A549 (cell line): ENCODE results near the gene CD48. TPM values are rescaled to one million over a fixed set of nuclear protein-coding genes. Genes with fewer than 3 reads are reported as not detected.
"Not testable (repeated sequence)": the region's sequence is repeated elsewhere in the genome, so short reads cannot be mapped to it uniquely, and the experiment has no call there.

Source experiments
- ATAC-seq, 2 experiments: fragments of 200-7000 bp in 1 of 2; fragments of >200 bp in 1 of 2; cut with Nextera tagmentation in 1 of 2; cut with Tn5 transposase in 1 of 2; 3 replicates each; pipeline versions ENCODE4 v1.8.0 to v1.9.1; 2018 to 2020; ENCODE audit warnings: mild to moderate bottlenecking in 1 of 2, moderate library complexity in 1 of 2
- CTCF ChIA-PET: fragments of 300-600 bp; sonication (Branson Sonifier 250); formaldehyde crosslinking; extraction: SDS; loops from one replicate; lab custom pipeline; 2021; ENCODE audit warnings: antibody characterized with exemption, inconsistent platforms; lab: Yijun Ruan, JAX
- POLR2A ChIA-PET: fragments of 350-600 bp; formaldehyde crosslinking; extraction: SDS; loops from one replicate; lab custom pipeline; 2021; ENCODE audit warnings: antibody characterized with exemption, inconsistent platforms; lab: Yijun Ruan, JAX
- DNase-seq, 2 experiments: peaks; one replicate each; pipeline versions ENCODE4 v3.0.0 to v3.0.0-alpha.2; 2011 to 2016; ENCODE audit warnings: low read depth in 1 of 2, low spot score in 1 of 2
- FAIRE-seq: peaks from 2 replicates; lab custom pipeline; 2011; peaks lifted over from hg19 to GRCh38; lab: Jason Lieb, UNC
- H3K27ac ChIP-seq, 2 experiments: fragments of >200 bp; sonication (Bioruptor Twin); formaldehyde crosslinking; 3 replicates each; pipeline ENCODE4 v1.5.1; 2016 to 2017
- H3K4me1 ChIP-seq: fragments of >200 bp; sonication (Bioruptor Twin); formaldehyde crosslinking; 3 replicates; pipeline ENCODE4 v1.6.1; 2016
- H3K4me2 ChIP-seq: fragments of >200 bp; sonication (Bioruptor Twin); formaldehyde crosslinking; 3 replicates; pipeline ENCODE4 v1.6.1; 2016
- H3K4me3 ChIP-seq: fragments of >200 bp; sonication (Bioruptor Twin); formaldehyde crosslinking; 3 replicates; pipeline ENCODE4 v1.5.1; 2016
- H3K9me3 ChIP-seq: fragments of >200 bp; sonication (Bioruptor Twin); formaldehyde crosslinking; 3 replicates; pipeline ENCODE4 v1.6.1; 2016
- ATOH8 ChIP-seq: fragments of 250-450 bp; sonication (Bioruptor Pico); IDR thresholded peaks from 2 replicates; pipeline ENCODE4 v1.5.0; 2020; ENCODE audit warnings: low read depth, mild to moderate bottlenecking, moderate library complexity
- CBX2 ChIP-seq: fragments of 200-600 bp; sonication (generic); IDR thresholded peaks from 2 replicates; pipeline ENCODE4 v1.6.1; 2016; ENCODE audit warnings: low read depth, mild to moderate bottlenecking, borderline replicate concordance
- EP300 ChIP-seq, 2 experiments: fragments of >200 bp; sonication (Bioruptor Twin); formaldehyde crosslinking; IDR thresholded peaks; 2 replicates in 1 of 2; 3 replicates in 1 of 2; pipeline ENCODE4 v1.6.1; 2016 to 2017
- ESRRA ChIP-seq: fragments of 150-350 bp; IDR thresholded peaks from 2 replicates; pipeline ENCODE4 v1.6.1; 2014; ENCODE audit warnings: mild to moderate bottlenecking, low read length, borderline replicate concordance
- FOSB ChIP-seq: fragments of 250-450 bp; sonication (Bioruptor Pico); IDR thresholded peaks from 2 replicates; pipeline ENCODE4 v1.5.0; 2020; ENCODE audit warnings: mild to moderate bottlenecking, moderate library complexity
- GATA3 ChIP-seq: IDR thresholded peaks from 2 replicates; pipeline ENCODE4 v1.6.1; 2012; ENCODE audit warnings: borderline replicate concordance
- HDAC2 ChIP-seq: fragments of 200-600 bp; sonication (generic); IDR thresholded peaks from 2 replicates; pipeline ENCODE4 v1.6.1; 2016
- HEYL ChIP-seq: fragments of 250-450 bp; sonication (Bioruptor Pico); IDR thresholded peaks from 2 replicates; pipeline ENCODE4 v1.8.0; 2021; ENCODE audit warnings: mild to moderate bottlenecking, moderate library complexity
- HOXA7 ChIP-seq: fragments of 250-450 bp; sonication (Bioruptor Pico); IDR thresholded peaks from 2 replicates; pipeline ENCODE4 v1.5.0; 2020; ENCODE audit warnings: mild to moderate bottlenecking, moderate library complexity
- HOXB5 ChIP-seq: fragments of 250-450 bp; sonication (Bioruptor Pico); IDR thresholded peaks from 2 replicates; pipeline ENCODE4 v1.5.0; 2020; ENCODE audit warnings: mild to moderate bottlenecking, moderate library complexity
- JUN ChIP-seq, 2 experiments: fragments of >200 bp; sonication (Bioruptor Twin); formaldehyde crosslinking; IDR thresholded peaks; 2 replicates in 1 of 2; 3 replicates in 1 of 2; pipeline ENCODE4 v1.6.1; 2016 to 2017
- KDM1A ChIP-seq: fragments of 200-600 bp; sonication (generic); IDR thresholded peaks from 2 replicates; pipeline ENCODE4 v1.6.1; 2016; ENCODE audit warnings: low read depth, mild to moderate bottlenecking
- MAX ChIP-seq: IDR thresholded peaks from 2 replicates; pipeline ENCODE4 v1.6.1; 2012
- MAZ ChIP-seq: fragments of 150-350 bp; IDR thresholded peaks from 2 replicates; pipeline ENCODE4 v1.6.1; 2014; ENCODE audit warnings: antibody characterized with exemption, low read depth, low read length, borderline replicate concordance
- MYC ChIP-seq: IDR thresholded peaks from 2 replicates; pipeline ENCODE4 v1.6.1; 2012; ENCODE audit warnings: mild to moderate bottlenecking, inconsistent platforms, low read length, improper control_type of control experiment, borderline replicate concordance
- NR3C1 ChIP-seq: fragments of >200 bp; sonication (Bioruptor Twin); formaldehyde crosslinking; IDR thresholded peaks from 3 replicates; pipeline ENCODE4 v1.6.1; 2017
- RAD21 ChIP-seq, 2 experiments: fragments of >200 bp in 1 of 2; sonication (Bioruptor Twin) in 1 of 2; formaldehyde crosslinking in 1 of 2; IDR thresholded peaks in 1 of 2; conservative IDR thresholded peaks in 1 of 2; 2 replicates in 1 of 2; 3 replicates in 1 of 2; pipeline ENCODE4 v1.6.1; 2012 to 2018; ENCODE audit warnings: inconsistent platforms in 1 of 2
- RCOR1 ChIP-seq: fragments of 150-350 bp; IDR thresholded peaks from 2 replicates; pipeline ENCODE4 v1.6.1; 2014; ENCODE audit warnings: antibody characterized with exemption, low read length, low read depth
- RNF2 ChIP-seq: fragments of 200-600 bp; sonication (generic); IDR thresholded peaks from 2 replicates; pipeline ENCODE4 v1.6.1; 2016; ENCODE audit warnings: low read depth, mild to moderate bottlenecking, antibody characterized with exemption, moderate library complexity, borderline replicate concordance
- SREBF2 ChIP-seq: fragments of 450-650 bp; IDR thresholded peaks from 2 replicates; pipeline ENCODE4 v1.6.1; 2014; ENCODE audit warnings: mild to moderate bottlenecking, moderate library complexity
- TFCP2L1 ChIP-seq: fragments of 250-450 bp; sonication (Bioruptor Pico); IDR thresholded peaks from 2 replicates; pipeline ENCODE4 v1.5.0; 2021; ENCODE audit warnings: mild to moderate bottlenecking
- TP53 ChIP-seq: fragments of 250-450 bp; sonication (Bioruptor Pico); IDR thresholded peaks from 2 replicates; pipeline ENCODE4 v1.5.0; 2021; ENCODE audit warnings: mild to moderate bottlenecking, moderate library complexity
- ZC3H11A ChIP-seq: fragments of 450-650 bp; IDR thresholded peaks from 2 replicates; pipeline ENCODE4 v1.6.1; 2014; ENCODE audit warnings: antibody characterized with exemption, mild to moderate bottlenecking
- ZFP36 ChIP-seq: fragments of 450-650 bp; IDR thresholded peaks from 2 replicates; pipeline ENCODE4 v1.6.1; 2014; ENCODE audit warnings: borderline replicate concordance; ENCODE audit not compliant: partially characterized antibody
- ZNF302 ChIP-seq: fragments of 250-450 bp; sonication (Bioruptor Pico); IDR thresholded peaks from 2 replicates; pipeline ENCODE4 v1.9.0; 2021; ENCODE audit warnings: inconsistent platforms, mild to moderate bottlenecking, moderate library complexity
- ZSCAN20 ChIP-seq: fragments of 250-450 bp; sonication (Bioruptor Pico); IDR thresholded peaks from 2 replicates; pipeline ENCODE4 v1.8.0; 2022; ENCODE audit warnings: mild to moderate bottlenecking, moderate library complexity
- WGBS: methylation state at CpG from one replicate; pipeline ENCODE4 v1.1.6; 2017; ENCODE audit errors: missing lambda C conversion rate; 5-methylcytosine and 5-hydroxymethylcytosine counted together
- polyA plus RNA-seq, 4 experiments: library from polyadenylated mRNA; depleted of rRNA in 3 of 4; stranded (reverse); fragments of >200 nt; fragmentation: RNase III in 1 of 4; extraction: RNeasy Plus Mini Kit Qiagen cat#74134 plus additional on column Dnase treatment in 1 of 4; gene quantifications; 2 replicates in 3 of 4; 3 replicates in 1 of 4; pipeline ENCODE4 v1.2.3, GENCODE V29; 2011 to 2017
- TF ChIP-seq, protein P1 (sequence below): fragments of 450-650 bp; IDR thresholded peaks from 2 replicates; pipeline ENCODE4 v1.6.1; 2014; ENCODE audit warnings: antibody characterized with exemption

The CD48 gene
- polyA plus RNA-seq, 2 of the 4 experiments (the other 2 are of a cell fraction) = not detected

DNA sequence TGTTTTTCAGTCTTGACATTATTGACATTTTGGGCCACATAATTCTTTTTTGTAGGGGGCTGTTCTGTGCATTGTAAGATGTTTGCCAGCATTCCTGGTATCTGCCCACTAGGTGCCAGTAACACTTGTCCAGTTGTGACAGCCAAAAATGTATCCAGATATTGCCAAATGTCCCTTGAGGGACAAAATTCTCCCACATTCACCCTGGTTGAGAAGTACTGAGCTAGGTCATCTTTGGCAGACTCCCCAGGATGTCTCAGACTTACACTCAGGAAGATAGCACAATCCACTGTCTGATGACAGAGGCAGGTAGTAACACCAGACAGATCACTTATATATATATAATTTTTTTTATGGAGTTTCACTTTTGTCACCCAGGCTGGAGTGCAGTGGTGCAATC, 5.9 kb downstream of the CD48 start:
- TF ChIP-seq NR3C1 (no peak), HOXA7 (CRISPR knock-in tag) (no peak), ATOH8 (CRISPR knock-in tag) (no peak), ESRRA (no peak), HDAC2 (no peak), RAD21 (conservative IDR thresholded peaks at IDR 0.05 in 1 of 2, IDR thresholded peaks at IDR 0.05 in 1 of 2) (no peak), MAZ (no peak), JUN (IDR thresholded peaks at IDR 0.05) (no peak), TP53 (no peak), SREBF2 (no peak), HOXB5 (CRISPR knock-in tag) (no peak), CBX2 (no peak), MAX (no peak), TFCP2L1 (CRISPR knock-in tag) (no peak)
- TF ChIP-seq, protein P1, sequence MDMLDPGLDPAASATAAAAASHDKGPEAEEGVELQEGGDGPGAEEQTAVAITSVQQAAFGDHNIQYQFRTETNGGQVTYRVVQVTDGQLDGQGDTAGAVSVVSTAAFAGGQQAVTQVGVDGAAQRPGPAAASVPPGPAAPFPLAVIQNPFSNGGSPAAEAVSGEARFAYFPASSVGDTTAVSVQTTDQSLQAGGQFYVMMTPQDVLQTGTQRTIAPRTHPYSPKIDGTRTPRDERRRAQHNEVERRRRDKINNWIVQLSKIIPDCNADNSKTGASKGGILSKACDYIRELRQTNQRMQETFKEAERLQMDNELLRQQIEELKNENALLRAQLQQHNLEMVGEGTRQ = no peak
- ATAC-seq = peak in 1 of 2 experiments; percentile 56; a peak in 1 of 6 replicates
- POLR2A ChIA-PET = no interaction called here
- Histone ChIP-seq H3K4me1 (no peaks in the 10 kb centered on the region), H3K27ac (no peak overlapping the region), H3K4me3 (no peak overlapping the region), H3K4me2 (no peak overlapping the region), H3K9me3 (no peaks in the 10 kb centered on the region)
- CTCF ChIA-PET = interaction anchor here (0.9 to 1.8 kb wide), 2 partner anchors 20 to 22 kb away, joined by 3 to 7 read pairs; no protein-coding TSS in a partner anchor
- DNase-seq = no peak
- FAIRE-seq = no peak

- FAIRE-seq = peak; percentile 72
- CTCF ChIA-PET = interaction anchor here (0.6 to 0.8 kb wide), 2 partner anchors 30 to 674 kb away, joined by 3 read pairs; partner anchors contain the start of gene PIGM
- H3K4me2 ChIP-seq, POLR2A ChIA-PET, ATAC-seq, DNase-seq, H3K4me3 ChIP-seq, H3K4me1 ChIP-seq, H3K27ac ChIP-seq, H3K9me3 ChIP-seq: not testable (repeated sequence)
- 68% methylated on average over 3 of the region's 3 CpGs for WGBS
Measured at GRCh38 chr1:160705212-160705621, 6.4 kb downstream of the CD48 start.

DNA sequence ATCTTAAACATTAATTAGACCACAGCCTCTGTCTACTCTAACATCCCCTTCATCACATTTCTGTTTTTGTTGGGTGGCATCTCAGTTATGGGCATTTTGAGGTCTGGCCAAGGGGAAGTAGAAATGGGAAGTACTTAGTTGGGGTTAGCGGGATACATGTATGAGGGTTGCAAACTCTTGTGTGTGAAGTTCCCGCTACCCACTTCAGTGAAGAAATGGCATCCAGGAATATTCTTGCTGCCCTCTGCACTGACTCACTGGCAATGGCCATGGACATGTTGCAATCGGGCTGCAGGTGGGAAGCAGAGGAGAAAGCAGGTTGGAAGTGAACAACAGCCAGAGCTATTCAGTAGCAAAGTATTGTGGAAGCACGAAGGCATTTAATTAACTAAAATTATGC, 7.4 kb downstream of the CD48 start:
- ChIA-PET POLR2A (no interaction called here), CTCF (interaction anchor here (0.8 kb wide), 1 partner anchor 29 kb away, joined by 3 read pairs; no protein-coding TSS in a partner anchor)
- FAIRE-seq = no peak
- Histone ChIP-seq H3K4me2 (no peak overlapping the region), H3K27ac (no peak overlapping the region), H3K4me1 (no peaks in the 10 kb centered on the region), H3K9me3 (no peaks in the 10 kb centered on the region), H3K4me3 (no peak overlapping the region)
- WGBS = 47% methylated on average over 4 of the region's 4 CpGs
- no peak for DNase-seq
- ATAC-seq = no peak
- TF ChIP-seq CBX2 (no peak), MAX (no peak), RCOR1 (no peak), MYC (no peak), ZSCAN20 (CRISPR knock-in tag) (no peak), KDM1A (no peak), GATA3 (no peak), HEYL (CRISPR knock-in tag) (no peak), TFCP2L1 (CRISPR knock-in tag) (no peak), EP300 (IDR thresholded peaks at IDR 0.05) (no peak), RAD21 (conservative IDR thresholded peaks at IDR 0.05 in 1 of 2, IDR thresholded peaks at IDR 0.05 in 1 of 2) (no peak), ZC3H11A (no peak), ATOH8 (CRISPR knock-in tag) (no peak), ZNF302 (CRISPR knock-in tag) (no peak), FOSB (CRISPR knock-in tag) (no peak), ZFP36 (no peak), RNF2 (no peak)
